ENCODE data around the gene NEU4.
"Not testable (repeated sequence)": the region's sequence is repeated elsewhere in the genome, so short reads cannot be mapped to it uniquely, and the experiment has no call there.

The NEU4 gene

GRCh38 chr2:241775223-241776177 lies 33.5 kb upstream of the NEU4 start:
- DNase-seq (ENCODE audit: low spot score): no peak

GRCh38 chr2:241776336-241777169 lies 32.4 kb upstream of the NEU4 start, which contains the start of gene GAL3ST2:
TSS of gene GAL3ST2 (plus strand) at chr2:241776822. CDS start at chr2:241776956, 134 bp downstream.
- no peak for DNase-seq (ENCODE audit: low spot score)

DNA sequence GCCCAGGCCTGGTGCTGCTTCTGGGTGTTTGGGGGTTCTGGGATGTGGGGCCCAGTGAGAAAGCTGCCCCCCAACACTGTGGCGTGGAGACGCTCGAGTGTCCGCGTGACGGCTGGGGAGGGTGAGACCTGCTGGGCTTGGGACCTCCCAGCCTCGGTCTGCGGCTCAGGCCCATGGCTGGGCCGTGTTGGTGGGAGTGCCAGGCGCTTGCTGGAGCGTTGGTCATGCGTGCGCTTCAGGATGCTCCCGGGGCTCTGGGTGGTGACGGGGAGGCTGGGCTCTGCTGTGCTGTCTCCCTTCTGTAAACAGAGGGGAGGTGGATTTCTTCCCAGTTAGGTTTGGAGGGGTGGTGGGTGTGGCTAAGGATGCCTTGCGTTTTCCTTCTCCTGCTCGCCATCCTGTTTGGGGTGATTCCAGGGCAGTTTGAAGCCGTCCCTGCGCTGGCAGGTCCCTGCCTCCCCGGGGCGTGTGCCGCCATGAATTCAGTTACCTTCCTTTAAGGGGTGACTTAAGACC lies 31.8 kb upstream of the NEU4 start:
- DNase-seq (ENCODE audit: low spot score): no peak

DNA sequence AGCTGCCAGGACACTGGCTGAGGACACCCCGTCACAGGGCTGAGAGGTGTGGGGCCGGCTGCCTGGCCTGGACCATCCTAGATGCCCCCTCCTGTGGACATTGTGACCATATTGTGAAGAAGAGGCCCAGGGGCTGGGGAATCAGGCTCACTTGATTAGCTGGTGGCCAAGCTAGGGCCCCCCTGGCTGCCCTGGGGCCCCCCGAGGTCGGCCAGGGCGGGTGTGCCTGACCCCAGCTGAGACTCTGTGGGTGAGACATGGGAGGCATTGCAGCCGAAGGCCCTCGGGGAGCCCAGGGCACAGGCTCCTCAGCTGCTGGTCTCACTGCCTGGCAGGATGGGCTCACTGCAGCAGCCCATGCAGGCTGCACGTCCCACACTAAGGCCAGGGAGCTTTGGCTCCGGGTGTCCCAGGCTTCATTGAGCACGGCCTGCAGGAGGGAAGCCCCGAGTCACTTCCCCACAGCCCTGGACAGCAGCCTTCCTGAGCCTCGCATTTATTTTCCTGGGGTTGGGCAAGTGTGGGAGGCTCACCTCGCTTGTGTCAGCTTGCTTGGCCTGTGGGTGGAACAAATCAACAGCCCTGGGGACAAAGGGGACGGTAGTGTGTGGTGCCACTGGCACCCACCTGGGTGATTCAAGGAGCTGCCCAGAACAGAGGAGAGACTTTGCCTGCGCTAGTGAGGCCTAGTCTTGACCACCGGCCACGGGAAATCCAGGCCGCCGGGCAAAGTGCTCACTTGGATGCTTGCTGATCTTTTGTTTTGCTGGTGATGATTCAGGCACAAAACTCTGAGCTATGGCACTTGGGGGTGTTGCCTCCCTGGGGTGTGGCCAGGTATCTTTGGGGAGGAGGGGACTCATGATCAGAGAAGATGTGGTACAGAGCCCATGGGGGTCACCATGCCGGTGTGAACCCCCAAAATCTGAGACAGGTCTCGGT lies 31.0 kb upstream of the NEU4 start:
- DNase-seq (ENCODE audit: low spot score): no peak

DNA sequence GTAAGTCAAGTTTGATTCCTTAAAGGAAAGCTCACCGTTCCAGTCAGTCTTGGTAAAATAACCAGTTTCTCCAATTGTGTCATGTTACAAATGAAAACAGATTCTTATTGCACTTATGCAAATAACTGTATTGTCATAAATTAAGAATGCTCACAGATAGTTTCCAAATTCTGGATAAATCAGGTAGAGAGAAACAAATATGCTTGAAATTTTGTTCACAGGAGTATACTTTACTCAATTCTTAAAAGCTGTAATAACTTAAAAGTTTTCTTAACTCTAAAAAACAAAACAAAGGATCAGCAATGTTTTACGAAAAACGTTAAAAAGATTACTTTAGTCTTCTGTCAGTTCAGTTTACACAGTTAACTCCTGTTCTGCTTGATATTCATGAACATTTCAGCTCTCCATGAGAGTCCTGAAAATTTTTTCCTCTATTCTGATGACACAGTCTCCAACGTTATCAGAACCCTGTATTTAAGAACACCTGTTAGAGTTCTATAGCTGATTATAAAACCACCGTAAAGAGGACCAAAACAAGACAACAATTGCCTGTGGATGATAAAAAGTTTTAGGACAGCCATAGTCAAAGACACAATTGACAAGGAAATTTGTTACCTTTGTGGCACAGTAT lies 27.9 kb upstream of the NEU4 start:
- DNase-seq (ENCODE audit: low spot score): no peak

GRCh38 chr2:241782053-241782452 lies 26.9 kb upstream of the NEU4 start:
- DNase-seq (ENCODE audit: low spot score): not testable (repeated sequence)

DNA sequence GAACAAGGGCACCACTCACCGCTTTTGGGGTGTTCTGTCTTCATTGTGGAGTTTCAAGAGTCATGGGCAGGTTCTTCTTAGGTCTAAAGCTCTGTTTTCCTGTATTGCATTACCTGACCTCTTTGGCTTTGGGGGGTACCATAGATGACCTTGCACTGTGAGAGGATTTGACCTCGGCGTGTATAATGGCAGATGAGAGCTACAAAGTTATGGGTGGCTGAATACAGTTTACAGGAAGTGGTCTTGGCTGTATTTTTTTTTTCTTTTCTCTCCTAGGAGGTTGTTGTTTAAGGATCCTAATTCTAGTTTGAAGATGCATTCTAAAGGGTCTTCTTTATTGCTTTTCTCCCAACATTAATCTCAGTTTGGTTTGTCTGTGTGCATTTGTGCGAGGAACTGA lies 20.9 kb upstream of the NEU4 start:
- no peak for DNase-seq (ENCODE audit: low spot score)

GRCh38 chr2:241788572-241788971 lies 20.4 kb upstream of the NEU4 start:
- DNase-seq (ENCODE audit: low spot score): no peak

DNA sequence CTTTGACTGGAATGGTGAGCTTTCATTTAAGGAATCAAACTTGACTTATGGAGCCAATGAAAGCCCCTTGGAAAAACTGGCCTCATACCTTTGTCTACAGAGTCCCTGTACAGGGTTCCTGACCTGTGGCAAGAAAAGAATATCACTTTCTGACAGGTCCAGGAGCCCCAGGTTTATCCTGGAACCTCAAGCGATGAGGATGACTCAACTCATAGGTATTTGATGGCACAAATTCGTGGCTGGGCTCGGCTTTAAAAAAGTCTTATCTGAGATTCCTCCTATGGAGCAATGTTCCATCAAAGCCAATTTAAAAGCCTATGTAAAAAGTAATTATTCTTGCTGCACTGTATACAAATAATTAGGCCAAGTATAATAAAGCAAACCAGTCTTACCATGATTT lies 17.6 kb upstream of the NEU4 start:
- DNase-seq (ENCODE audit: low spot score): not testable (repeated sequence)

DNA sequence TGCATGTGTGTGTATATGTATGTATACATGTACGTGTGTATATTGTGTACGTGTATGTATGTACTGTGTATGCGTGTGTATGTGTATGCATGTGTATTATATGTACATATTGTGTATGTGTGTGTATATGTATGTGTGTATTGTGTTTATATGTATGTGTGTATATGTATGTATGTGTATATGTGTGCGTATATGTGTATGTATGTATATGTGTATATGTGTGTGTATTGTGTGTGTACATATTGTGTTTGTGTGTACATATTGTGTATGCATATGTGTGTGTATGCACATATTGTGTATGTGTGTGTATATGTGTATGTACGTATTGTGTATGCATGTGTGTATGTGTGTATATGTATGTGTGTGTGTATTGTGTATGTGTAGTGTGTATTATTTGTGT lies 15.6 kb upstream of the NEU4 start:
- no peak for DNase-seq (ENCODE audit: low spot score)

- DNase-seq (ENCODE audit: low spot score): no peak
Observed at GRCh38 chr2:241794250-241794823, 14.7 kb upstream of the NEU4 start.

- DNase-seq (ENCODE audit: low spot score): no peak
Observed at GRCh38 chr2:241795021-241795999, 13.7 kb upstream of the NEU4 start.

- no peak for DNase-seq (ENCODE audit: low spot score)
Observed at GRCh38 chr2:241796209-241796608, 12.8 kb upstream of the NEU4 start.

- no peak for DNase-seq (ENCODE audit: low spot score)
Observed at GRCh38 chr2:241796610-241797138, 12.3 kb upstream of the NEU4 start.

DNA sequence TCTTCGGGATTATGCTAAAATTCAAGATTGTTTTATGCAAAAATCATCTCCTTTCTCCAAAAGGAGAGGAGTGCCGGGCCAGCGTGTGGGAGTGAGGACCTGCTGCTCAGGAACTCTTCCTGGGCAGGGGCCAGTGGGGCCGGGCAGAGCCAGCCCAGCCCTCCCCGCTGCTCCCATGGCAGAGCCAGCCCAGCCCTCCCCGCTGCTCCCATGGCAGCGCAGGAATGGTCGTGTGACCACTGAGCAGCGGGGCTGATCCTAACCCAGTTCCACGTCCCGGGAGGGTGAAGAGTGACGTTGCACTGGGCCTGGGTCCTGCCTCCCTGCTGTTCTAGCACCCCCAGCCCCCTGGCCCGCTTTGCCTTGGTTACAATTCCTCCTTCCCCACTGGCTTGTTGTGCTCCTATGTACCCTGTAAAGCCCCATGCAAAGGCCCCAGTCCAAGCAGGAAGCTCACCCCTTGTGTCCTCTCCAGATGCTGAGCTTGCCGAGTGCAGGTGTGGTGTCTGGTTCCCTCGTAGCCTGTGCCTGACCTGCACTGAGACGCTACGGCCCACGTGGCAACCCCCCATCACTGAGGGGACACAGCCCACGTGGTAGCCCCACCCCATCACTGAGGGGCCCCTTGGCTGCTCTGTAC lies 11.4 kb upstream of the NEU4 start:
- DNase-seq (ENCODE audit: low spot score): peak; percentile 15

GRCh38 chr2:241798081-241798630 lies 10.8 kb upstream of the NEU4 start:
- DNase-seq (ENCODE audit: low spot score): peak; percentile 11

DNA sequence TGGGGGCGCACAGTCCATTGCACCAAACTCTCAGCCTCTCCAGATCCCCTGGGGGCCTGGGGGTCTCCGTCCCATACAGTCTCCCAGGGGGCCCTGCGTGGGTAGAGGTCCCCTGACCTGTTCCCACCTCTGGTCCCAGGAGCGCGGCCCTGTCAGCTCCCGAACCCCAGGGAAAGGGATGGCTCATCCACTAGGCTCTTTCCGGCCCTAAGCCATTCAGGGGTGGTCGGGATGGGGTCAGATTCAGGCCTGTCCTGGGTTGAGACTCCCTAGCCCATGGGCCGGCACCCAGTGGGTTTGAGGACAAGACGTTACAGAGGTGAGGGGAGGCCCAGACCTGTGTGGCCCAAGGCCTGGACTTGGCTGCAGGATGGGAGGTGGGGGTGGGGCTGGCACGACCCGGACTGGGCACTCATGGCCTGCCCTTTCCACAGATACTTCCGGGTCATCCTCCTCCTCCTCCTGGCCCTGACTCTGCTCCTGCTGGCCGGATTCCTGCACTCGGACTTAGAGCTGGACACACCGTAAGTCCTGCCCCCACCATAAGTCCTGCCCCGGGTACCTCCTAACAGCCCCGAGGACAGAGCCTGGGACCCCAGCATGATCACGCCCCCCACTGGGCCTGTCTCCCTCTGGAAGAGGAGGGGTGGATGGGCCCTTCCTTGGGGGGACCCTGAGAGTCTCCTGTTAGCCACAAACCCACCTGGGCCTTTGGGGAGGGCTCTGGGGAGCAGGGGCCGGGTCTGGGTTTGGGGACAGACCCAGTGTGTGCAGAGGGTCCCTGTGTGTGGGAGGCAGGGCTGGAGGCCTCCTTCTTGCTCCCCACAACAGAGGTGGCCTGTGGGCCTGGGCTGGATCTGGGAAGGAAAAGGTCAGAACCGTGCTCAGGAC lies 10.1 kb upstream of the NEU4 start:
- peak; percentile 6 for DNase-seq (ENCODE audit: low spot score)

Measured in hepatic stellate cell (primary cell).